DOHH2 (cell line): Measurements from ENCODE around the gene P2RX3.

Experiments
- H3F3A ChIP-seq: fragments of 200-600 bp; sonication (generic), shearing (Covaris generic); 2 replicates; pipeline ENCODE4 v1.6.0; 2016; ENCODE audit warnings: antibody characterized with exemption, mild to moderate bottlenecking; ENCODE audit not compliant: control insufficient read depth, insufficient read depth
- H3K27ac ChIP-seq: fragments of 200-600 bp; sonication (generic); 2 replicates; pipeline ENCODE4 v1.5.1; 2014; ENCODE audit warnings: low read depth, mild to moderate bottlenecking, low read length, moderate library complexity
- H3K27me3 ChIP-seq: fragments of 200-600 bp; sonication (generic); 2 replicates; pipeline ENCODE4 v1.6.1; 2014; ENCODE audit warnings: mild to moderate bottlenecking, low read length, mixed read lengths; ENCODE audit not compliant: control insufficient read depth
- H3K36me3 ChIP-seq: fragments of 200-600 bp; sonication (generic); 2 replicates; pipeline ENCODE4 v1.6.1; 2014; ENCODE audit warnings: mild to moderate bottlenecking, low read length, moderate library complexity, mixed read lengths; ENCODE audit not compliant: control insufficient read depth
- H3K4me1 ChIP-seq: fragments of 200-600 bp; sonication (generic); 2 replicates; pipeline ENCODE4 v1.6.1; 2014; ENCODE audit warnings: mild to moderate bottlenecking, low read length, mixed read lengths; ENCODE audit not compliant: control insufficient read depth
- H3K4me2 ChIP-seq: fragments of 200-600 bp; sonication (generic); 2 replicates; pipeline ENCODE4 v1.6.0; 2014; ENCODE audit warnings: mild to moderate bottlenecking, low read length, moderate library complexity
- H3K4me3 ChIP-seq: fragments of 200-600 bp; sonication (generic); 2 replicates; pipeline ENCODE4 v1.5.1; 2014; ENCODE audit warnings: mild to moderate bottlenecking, low read length, mixed read lengths
- H3K79me2 ChIP-seq: fragments of 200-600 bp; sonication (generic); 2 replicates; pipeline ENCODE4 v1.6.1; 2014; ENCODE audit warnings: mild to moderate bottlenecking, low read length, mixed read lengths; ENCODE audit not compliant: control insufficient read depth
- H3K9me2 ChIP-seq: fragments of 200-600 bp; sonication (generic); replicated peaks from 2 replicates; pipeline ENCODE4 v1.6.1; 2014; ENCODE audit warnings: mild to moderate bottlenecking, low read length, mixed read lengths; ENCODE audit not compliant: control insufficient read depth
- H3K9me3 ChIP-seq: fragments of 200-600 bp; sonication (generic); 2 replicates; pipeline ENCODE4 v1.6.1; 2014; ENCODE audit warnings: antibody characterized with exemption, low read length, mixed read lengths; ENCODE audit not compliant: control insufficient read depth, insufficient read depth
- H4K20me1 ChIP-seq: fragments of 200-600 bp; sonication (generic); 2 replicates; pipeline ENCODE4 v1.6.0; 2014; ENCODE audit warnings: low read depth, mild to moderate bottlenecking, antibody characterized with exemption, low read length, moderate library complexity; ENCODE audit not compliant: control insufficient read depth, insufficient read depth
- CTCF ChIP-seq: fragments of 200-600 bp; sonication (generic); IDR thresholded peaks from one replicate; pipeline ENCODE4 v1.5.1; 2014; ENCODE audit warnings: antibody characterized with exemption, mild to moderate bottlenecking, low read depth, low read length; ENCODE audit not compliant: poor library complexity, severe bottlenecking
- EZH2phosphoT487 ChIP-seq: fragments of 200-600 bp; sonication (generic); IDR thresholded peaks from 2 replicates; pipeline ENCODE4 v1.6.1; 2017; ENCODE audit warnings: borderline replicate concordance, mild to moderate bottlenecking, antibody characterized with exemption, low read length, moderate library complexity, mixed read lengths

Gene P2RX3

GRCh38 chr11:57327721-57328120 lies 10.4 kb upstream of the P2RX3 start:
- no peaks in the 10 kb centered on the region for H3K9me3 ChIP-seq
- H3K27ac ChIP-seq = no peak overlapping the region
- TF ChIP-seq CTCF (no peak), EZH2phosphoT487 (no peak)
- H3K79me2 ChIP-seq = peaks cover 15% of the 10 kb centered on the region
- H3K9me2 ChIP-seq = no peaks in the 10 kb centered on the region
- no peaks in the 10 kb centered on the region for H3K27me3 ChIP-seq
- no peaks in the 10 kb centered on the region for H4K20me1 ChIP-seq
- no peak overlapping the region for H3K4me2 ChIP-seq
- H3K4me1 ChIP-seq = peaks cover 38% of the 10 kb centered on the region
- H3K4me3 ChIP-seq = no peak overlapping the region
- peaks cover 76% of the 10 kb centered on the region for H3K36me3 ChIP-seq
- H3F3A ChIP-seq = peaks cover 18% of the 10 kb centered on the region

- H3K4me3 ChIP-seq = no peak overlapping the region
- no peaks in the 10 kb centered on the region for H3K9me3 ChIP-seq
- H3K27me3 ChIP-seq = no peaks in the 10 kb centered on the region
- H3K27ac ChIP-seq = no peak overlapping the region
- H3K4me2 ChIP-seq = no peak overlapping the region
- no peaks in the 10 kb centered on the region for H4K20me1 ChIP-seq
- H3K36me3 ChIP-seq = peaks cover 99% of the 10 kb centered on the region
- peaks cover 45% of the 10 kb centered on the region for H3K4me1 ChIP-seq
- H3F3A ChIP-seq = peaks cover 17% of the 10 kb centered on the region
- H3K9me2 ChIP-seq = no peaks in the 10 kb centered on the region
- peaks cover 38% of the 10 kb centered on the region for H3K79me2 ChIP-seq
- TF ChIP-seq EZH2phosphoT487 = no peak
- TF ChIP-seq CTCF = no peak
Observed at GRCh38 chr11:57330029-57330428, 8.1 kb upstream of the P2RX3 start.

- Histone ChIP-seq H3K9me2 (no peaks in the 10 kb centered on the region), H3K9me3 (no peaks in the 10 kb centered on the region), H4K20me1 (no peaks in the 10 kb centered on the region), H3K4me2 (no peak overlapping the region), H3K27me3 (no peaks in the 10 kb centered on the region), H3K27ac (no peak overlapping the region), H3F3A (peaks cover 1% of the 10 kb centered on the region; the same call in 1 of the 2 replicates), H3K36me3 (peaks cover 88% of the 10 kb centered on the region), H3K4me1 (peaks cover 38% of the 10 kb centered on the region), H3K79me2 (peaks cover 51% of the 10 kb centered on the region), H3K4me3 (no peak overlapping the region)
- TF ChIP-seq CTCF = no peak
- no peak for TF ChIP-seq EZH2phosphoT487
Observed at GRCh38 chr11:57331720-57332119, 6.4 kb upstream of the P2RX3 start.
